ENCODE data around the gene HOXB6.

Gene HOXB6

GRCh38 chr17:48594538-48595277 is 10.1 kb downstream of the HOXB6 start:
- no peak for DNase-seq (ENCODE audit: low spot score)

- DNase-seq (ENCODE audit: low spot score), result peak; percentile 80
Observed at GRCh38 chr17:48593840-48594537, 10.8 kb downstream of the HOXB6 start.

- DNase-seq (ENCODE audit: low spot score), result no peak
Observed at GRCh38 chr17:48593126-48593829, 11.5 kb downstream of the HOXB6 start, which contains the start of gene HOXB5. HOXB5 (minus strand) TSS chr17:48593779; CDS start chr17:48593682, 97 bp downstream.

GRCh38 chr17:48592577-48592976 is 12.2 kb downstream of the HOXB6 start:
- DNase-seq (ENCODE audit: low spot score), result no peak

DNA sequence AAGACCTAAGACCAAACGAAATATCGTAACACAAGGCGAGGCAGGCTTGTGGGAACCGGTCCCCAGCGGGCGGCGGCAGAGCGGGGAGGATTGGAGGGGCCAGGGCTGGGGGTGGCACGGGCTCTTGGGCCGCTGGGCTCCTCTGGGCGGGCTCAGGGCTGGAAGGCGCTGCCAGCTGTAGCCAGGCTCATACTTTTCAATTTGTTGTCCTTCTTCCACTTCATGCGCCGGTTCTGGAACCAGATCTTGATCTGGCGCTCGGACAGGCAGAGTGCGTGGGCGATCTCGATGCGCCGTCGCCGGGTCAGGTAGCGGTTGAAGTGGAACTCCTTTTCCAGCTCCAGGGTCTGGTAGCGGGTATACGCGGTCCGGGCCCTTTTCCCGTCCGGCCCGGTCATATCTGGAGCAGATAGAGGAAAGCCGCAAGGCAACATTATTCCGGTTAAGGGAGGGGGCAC is 12.7 kb downstream of the HOXB6 start:
- no peak for DNase-seq (ENCODE audit: low spot score)

- DNase-seq (ENCODE audit: low spot score), result no peak
Observed at GRCh38 chr17:48591255-48592056, 13.3 kb downstream of the HOXB6 start.

DNA sequence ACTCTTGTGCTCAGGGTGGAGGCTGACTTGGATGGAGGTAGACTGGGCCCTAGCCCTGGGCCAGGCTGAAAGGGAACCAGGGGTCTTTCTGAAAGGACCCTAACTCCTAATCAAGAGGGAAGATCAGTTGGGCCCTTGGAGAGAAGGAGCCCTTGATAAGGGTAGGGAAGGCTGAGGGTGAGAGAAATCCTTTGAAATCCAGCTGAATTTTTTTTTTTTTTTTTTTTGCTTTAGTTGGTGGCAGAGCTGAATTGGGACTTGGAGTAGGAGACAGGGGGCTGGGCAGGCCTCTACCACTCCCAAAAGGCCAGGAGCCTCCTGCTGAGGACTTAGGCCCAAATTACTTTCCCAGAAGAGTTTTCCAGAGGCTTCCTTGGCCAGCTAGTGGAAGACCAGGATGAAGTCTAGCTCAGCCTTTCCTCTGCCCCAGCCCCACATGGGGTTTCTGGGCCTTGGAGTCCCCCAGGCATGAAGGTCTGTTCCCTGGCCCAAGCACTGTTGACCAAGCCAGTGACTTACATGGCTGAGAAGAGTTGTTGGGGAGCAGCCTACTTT is 14.1 kb downstream of the HOXB6 start:
- DNase-seq (ENCODE audit: low spot score), result no peak

- DNase-seq (ENCODE audit: low spot score), result no peak
Observed at GRCh38 chr17:48589831-48590606, 14.8 kb downstream of the HOXB6 start, which contains the start of gene HOXB3. HOXB3 (minus strand) TSS chr17:48590241; CDS start chr17:48552474, 37,767 bp downstream.

GRCh38 chr17:48589060-48589830 is 15.5 kb downstream of the HOXB6 start:
- no peak for DNase-seq (ENCODE audit: low spot score)

DNA sequence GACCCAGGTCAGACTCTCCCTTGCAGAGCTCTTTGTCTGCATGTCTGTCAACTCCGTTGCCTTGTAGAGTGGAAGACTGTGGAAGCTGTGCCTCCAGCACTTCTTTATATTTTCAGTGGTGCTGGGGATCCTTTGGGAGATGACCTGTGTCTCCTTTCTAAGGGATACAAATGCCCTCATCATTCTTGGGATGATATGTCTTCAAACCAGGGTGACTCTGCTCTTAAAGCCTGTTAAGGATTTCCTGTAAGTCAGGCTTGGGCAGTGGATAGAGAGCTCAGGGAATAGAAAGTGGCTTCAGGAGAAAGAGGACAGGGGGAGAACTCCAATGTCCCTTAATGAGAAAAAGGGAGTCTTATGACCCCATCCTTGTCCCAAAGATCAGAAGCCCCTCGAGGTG is 16.3 kb downstream of the HOXB6 start:
- no peak for DNase-seq (ENCODE audit: low spot score)

DNA sequence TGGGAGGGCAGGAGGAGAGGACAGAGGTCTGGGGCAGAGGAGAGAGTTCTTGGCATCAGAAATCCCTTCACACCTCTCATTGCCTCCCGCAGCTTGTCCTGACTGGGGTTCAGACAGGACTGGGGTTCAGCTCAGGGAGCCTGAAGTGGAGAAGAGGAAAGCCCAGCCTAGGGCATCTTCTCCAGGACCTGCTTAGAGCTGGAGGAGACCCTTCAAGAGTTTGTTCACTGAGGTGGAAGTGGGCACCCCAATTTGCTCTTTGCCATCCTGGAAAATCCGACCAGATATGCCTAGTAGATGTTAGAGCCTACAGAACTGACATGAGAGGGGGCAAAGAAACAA is 16.7 kb downstream of the HOXB6 start:
- DNase-seq (ENCODE audit: low spot score), result no peak

DNA sequence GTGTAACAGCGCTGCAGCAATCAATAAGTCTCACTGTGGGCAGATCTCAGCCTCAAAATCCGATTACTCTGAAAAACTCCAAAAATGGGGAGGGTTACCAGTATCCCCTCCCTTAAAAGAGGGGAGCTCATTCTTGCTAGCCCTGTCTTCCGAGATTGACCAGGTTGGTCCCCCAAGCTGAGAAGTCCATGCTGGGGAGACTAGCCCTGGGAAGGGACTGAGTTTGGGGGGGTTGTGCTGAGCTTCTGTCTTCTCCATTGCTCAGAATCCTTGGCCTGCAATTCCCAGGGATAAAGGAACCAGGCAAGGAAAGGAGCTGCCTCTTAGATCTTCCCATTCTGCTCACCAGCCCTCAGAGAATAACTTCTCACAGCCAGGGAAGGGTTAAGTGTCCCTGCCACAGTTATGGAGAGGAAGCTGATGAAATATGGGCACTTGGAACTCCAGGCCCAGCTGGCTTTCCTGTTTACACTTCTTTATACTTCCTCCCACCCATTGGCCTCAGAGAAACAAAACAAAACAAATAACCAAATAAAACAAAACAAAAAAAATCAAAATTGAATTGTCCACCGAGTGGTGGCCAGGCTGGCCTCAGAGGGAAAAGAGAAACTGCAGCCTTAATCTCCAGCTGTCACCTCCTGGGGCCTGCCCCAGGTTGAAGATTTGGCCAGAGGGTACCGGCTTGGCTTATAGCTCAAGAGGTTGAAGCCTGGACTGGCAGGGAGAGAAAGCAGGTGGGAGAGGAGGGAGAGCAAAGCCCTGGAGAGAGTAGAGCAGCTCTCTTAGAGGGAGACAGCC is 17.3 kb downstream of the HOXB6 start:
- no peak for DNase-seq (ENCODE audit: low spot score)

GRCh38 chr17:48586355-48587258 is 18.2 kb downstream of the HOXB6 start:
- no peak for DNase-seq (ENCODE audit: low spot score)

DNA sequence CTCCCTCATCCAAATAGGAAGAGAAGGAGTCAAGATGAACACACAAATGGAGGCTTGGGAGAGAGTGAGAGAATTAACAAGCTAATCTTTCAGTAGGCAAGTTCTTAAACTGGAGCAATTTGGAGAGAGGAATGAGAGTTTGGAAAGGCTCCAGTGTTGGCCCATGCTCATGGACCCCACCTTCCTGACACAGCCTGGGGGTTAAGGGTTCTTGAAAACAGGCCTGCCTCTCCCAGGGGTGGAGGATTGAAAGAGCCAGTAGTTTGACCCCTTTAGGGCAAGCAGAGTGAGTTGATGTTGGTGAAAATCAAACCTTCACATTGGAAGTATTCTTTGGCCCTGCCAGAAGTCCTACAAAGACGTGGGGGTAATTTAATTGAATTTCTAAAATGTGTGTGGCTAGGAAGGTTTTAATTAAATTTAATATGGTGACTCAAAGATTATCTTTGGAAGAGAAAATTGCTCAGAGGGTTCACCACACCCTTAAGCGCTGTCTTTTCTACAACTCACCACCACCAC is 20.5 kb downstream of the HOXB6 start:
- DNase-seq (ENCODE audit: low spot score), result no peak

DNA sequence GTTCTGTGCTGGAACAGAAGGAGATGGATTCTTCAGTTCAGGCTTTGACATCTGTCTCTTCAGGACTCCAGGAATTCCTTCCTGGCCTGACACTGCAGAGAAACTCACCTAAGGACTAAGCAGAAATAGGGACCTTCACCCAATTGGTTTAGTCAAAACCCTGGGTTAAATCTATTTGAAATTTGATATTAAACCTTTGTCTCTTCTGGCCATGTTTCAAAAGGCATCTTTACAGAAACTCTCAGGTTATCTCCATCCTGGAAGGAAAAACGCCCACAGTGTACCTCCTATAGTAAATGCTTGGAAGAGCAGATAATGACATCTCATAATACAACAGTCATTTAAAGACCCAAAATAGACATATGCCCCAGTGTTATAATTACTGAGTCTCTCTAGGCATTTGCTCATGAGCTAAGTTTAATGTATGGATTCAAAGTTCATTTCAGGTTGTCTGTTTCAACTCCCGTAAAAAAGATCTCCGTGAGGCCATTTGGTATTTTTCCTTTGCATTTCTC is 21.0 kb downstream of the HOXB6 start:
- DNase-seq (ENCODE audit: low spot score), result no peak

GRCh38 chr17:48582750-48583069 is 22.1 kb downstream of the HOXB6 start:
- DNase-seq (ENCODE audit: low spot score), result no peak

DNA sequence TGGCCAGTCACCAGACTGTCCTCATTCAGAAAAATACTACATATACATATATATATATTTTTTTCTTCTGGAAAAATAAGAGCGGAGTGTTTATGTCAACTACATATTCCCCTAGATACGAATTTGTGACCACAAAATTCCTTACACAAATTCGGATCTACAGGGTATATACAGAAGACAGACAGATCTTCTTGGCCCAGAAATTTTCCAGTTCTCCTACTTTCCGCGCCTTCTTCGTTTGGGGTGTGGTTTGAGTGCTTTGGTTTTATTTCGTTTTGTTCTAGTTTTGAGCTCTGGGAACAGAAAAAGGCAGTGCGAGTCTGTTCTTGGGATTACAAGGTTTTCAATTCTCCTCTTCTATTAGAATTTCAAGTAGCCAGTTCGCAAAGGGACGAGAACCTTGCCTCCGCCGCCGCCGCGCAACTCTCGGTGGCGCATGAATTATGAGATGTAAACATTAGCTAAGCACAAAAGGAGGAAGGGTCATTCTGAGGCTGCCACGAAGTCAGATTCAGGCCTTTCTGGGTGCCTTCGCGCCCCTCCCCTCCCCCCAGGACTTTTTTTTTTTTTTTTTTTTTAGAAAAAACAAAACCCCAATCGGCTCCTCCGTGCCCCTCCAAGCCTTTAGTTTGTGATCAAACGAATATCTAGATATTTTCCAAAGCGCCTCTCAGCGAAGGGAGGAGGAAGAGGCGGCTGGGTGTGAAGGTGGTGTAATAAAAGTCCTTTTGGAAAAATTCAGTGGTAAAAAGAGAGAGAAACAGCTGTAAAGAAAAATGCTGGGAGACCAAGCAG is 24.8 kb downstream of the HOXB6 start:
- no peak for DNase-seq (ENCODE audit: low spot score)

Data from CD4-positive, alpha-beta T cell treated with Interleukin-2 at 100 ng/mL for 4 hours (primary cell).